Activated CD4-positive, alpha-beta T cell treated with anti-CD3 and anti-CD28 coated beads for 4 hours (primary cell): Measurements from ENCODE around the gene FRMD4A.
A peak's percentile ranks its signal among the peaks of the same experiment; 100 is the strongest.

Experiments
- DNase-seq, 2 donors: peaks; one replicate each; pipeline ENCODE4 v3.0.0-alpha.2; 2020

Gene FRMD4A

GRCh38 chr10:13709931-13710650 is 620.6 kb downstream of the FRMD4A start:
- no peak for DNase-seq

DNA sequence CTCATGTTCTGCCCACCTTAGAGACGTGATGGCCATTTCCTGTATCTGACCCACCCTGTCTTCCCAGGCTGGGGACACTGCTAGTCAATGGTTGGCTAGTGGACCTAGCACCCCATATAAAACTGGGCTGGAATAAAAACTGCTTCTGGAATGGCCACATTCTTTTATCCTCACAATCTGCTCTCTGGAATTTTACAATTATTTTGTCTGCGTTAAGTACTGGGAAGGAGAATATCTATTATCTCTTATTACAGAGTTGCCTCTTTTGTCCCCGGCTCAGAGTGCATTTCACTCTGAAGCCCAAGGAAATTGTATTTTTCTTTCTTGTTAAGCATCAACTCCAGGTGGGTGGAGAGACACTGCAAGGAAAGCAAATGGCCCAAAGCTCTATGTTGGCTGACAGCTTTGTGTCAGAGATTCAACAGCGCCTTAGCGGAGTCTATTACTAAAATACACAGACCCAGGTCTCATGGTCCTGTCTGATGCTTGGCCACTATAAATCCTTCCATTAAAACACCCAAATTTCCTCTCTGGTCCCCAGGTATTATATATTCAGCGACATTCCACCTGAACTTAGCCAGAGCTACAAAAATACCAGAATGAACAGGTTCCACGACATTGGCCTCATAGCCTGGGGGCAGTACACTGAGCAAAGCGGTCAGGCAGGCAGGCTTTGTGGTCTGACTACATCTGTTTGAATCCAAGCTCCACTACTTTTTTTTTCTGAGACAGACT is 622.3 kb downstream of the FRMD4A start:
- no peak for DNase-seq

- DNase-seq = peak; percentile 11 to 16
These were observed 623.4 kb downstream of the FRMD4A start for GRCh38 chr10:13707156-13707881.

GRCh38 chr10:13706604-13707003 is 624.1 kb downstream of the FRMD4A start:
- DNase-seq = no peak

GRCh38 chr10:13706175-13706574 is 624.5 kb downstream of the FRMD4A start:
- no peak for DNase-seq

DNA sequence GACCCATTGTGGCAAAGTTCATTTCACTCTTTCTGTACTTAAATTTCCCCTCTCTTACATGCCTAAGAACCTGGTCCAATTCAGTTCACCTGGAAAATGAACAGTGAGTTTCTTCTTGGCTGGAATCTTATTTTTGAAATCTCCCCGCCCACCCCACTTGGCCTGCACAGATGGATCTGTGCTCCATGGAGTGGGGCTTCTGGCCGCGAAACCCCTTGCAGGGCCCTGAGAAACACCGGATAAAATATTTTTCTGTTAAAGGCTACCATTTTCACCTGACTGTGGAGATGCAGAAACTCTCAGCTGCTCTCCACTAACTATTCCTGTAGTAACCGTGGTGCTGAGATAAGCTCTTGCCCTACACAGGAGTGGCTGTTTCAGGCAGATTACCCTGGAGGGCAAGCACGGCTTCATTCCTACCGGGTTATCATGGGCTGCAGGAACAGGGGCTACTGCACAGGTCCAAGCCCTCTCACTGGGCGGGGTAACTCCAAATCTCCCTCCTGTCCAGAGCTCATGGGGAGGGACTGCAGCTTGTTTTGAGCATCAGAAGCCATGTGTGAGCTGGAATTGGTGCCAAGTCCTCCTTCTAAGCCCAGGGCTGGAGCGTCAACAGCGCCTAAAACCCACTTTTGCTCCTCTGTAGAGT is 625.1 kb downstream of the FRMD4A start:
- DNase-seq = no peak

DNA sequence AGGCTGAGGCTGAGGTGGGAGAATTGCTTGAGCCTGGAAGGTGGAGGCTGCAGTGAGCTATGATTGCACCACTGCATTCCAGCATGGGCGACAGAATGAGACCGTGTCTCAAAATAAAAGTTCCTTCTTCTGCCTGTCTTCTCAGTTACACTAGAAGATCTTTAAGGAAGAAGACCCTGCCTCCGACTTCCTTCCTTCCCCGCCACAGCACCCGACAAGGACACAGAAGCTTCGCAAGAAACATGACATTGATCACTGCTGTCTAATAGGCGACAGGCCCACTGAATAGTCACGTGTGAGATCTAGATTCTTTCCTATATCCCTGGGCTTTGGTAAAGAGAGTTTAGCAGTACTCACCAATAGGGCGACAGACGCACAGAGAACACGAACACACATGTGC is 625.8 kb downstream of the FRMD4A start:
- DNase-seq = no peak

- DNase-seq = no peak
These were observed 626.7 kb downstream of the FRMD4A start for GRCh38 chr10:13703997-13704536.

- DNase-seq = no peak
These were observed 627.5 kb downstream of the FRMD4A start for GRCh38 chr10:13703101-13703818.

- DNase-seq = no peak
These were observed 629.4 kb downstream of the FRMD4A start for GRCh38 chr10:13701157-13701919.

- DNase-seq = no peak
These were observed 630.1 kb downstream of the FRMD4A start for GRCh38 chr10:13700473-13701144.

DNA sequence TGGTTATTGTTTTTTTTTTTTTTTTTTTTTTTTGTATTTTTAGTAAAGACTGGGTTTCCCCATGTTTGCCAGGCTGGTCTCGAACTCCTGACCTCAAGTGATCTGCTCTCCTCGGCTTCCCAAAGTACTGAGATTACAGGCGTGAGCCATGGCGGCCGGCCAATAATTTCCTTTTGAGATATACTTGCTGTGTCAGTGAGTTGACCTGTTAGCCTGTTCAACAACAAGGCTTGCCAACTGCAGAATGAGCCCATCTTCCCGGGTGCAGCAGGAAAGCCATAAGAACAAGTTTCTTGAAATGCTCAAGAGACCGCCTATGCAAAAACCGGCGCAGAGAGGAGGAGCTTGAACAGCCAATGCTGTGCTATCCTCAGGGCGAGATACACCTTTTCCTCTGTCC is 631.5 kb downstream of the FRMD4A start:
- DNase-seq = no peak

DNA sequence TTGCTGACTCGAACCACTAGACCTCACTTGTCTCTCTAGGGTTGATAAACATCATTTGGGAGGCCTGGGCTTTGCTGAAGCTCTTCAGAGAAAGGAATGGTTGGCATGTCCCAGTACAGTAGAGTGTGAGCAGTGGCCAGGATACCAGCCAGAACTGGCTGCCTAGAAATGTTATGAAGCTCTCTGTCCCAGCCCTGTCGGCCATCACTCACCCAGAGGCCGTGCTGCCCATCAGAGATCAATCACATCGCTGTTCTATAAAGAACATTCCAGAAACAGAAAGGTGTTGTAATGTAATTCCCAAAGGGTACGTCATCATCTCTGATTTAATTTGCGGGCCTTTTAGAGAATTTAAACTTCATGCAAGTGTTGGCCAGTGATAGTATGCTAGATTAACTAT is 632.5 kb downstream of the FRMD4A start:
- DNase-seq = no peak

DNA sequence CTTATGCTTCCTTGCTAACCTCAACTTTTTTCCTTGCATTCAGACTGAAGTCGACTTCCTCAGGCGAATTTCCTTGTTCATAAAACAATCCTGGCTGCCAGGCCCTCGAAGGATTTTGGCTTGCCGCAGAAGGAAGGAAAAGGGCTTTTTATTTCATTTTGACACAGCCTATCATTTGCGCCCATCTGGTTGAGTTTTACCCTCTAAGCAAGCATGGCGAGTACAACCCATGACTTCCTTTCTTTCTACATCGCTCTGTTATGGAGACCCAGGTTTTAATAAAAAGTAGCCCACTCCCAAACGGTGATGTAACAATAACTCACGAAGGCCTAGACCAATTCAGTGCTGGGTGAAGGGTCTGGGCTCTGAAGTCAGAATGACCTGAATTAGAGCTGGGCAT is 634.7 kb downstream of the FRMD4A start:
- no peak for DNase-seq

- DNase-seq = no peak
These were observed 635.1 kb downstream of the FRMD4A start for GRCh38 chr10:13695588-13695987.

DNA sequence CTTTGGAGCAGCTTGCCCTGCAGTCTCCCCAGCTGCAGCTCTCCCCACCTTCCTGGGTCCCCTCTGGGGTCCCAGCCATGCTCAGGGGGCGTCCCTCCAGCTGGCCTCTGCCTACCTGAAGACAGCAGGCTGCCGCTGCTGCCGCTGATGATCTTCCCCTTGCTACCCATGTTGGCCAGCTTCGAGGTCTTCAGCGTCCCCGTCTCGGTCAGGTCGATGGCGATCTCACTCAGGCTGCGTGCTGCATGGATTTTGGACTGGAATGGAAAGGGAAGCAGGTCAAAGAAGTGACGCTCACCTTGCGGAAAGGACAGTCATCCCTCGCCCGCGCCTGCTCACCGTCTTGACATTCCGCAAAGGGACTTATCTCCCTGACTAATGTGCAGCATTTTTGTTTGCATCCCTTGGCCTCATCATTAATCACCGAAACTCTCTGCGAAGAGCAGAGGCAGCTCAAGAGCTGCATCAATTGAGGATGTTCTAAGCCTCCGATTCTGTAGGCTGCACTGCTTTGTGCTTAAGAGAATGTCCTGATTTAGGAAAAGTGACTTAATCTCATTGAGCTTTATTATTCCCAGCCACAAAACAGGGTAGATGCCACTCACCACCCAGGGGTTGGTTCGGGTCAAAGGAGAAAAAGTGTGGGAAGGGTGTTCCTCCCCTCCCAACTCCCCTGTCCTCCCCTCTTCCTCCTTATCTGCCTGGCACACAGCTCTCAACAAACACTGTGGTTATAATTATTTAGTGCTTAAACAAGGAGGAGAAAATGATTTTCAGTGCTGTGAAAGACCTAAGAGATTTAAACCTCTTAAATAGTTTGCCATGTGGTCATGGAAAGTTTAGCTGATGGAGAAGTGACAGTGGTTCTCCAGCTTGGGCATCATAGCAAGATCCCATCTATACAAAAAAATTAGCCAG is 636.7 kb downstream of the FRMD4A start:
- no peak for DNase-seq

- DNase-seq = no peak
These were observed 640.4 kb downstream of the FRMD4A start for GRCh38 chr10:13690281-13690825.

GRCh38 chr10:13686331-13686752 is 644.4 kb downstream of the FRMD4A start:
- no peak for DNase-seq

GRCh38 chr10:13685885-13686284 is 644.8 kb downstream of the FRMD4A start:
- no peak for DNase-seq
